HG02678 (cell line): Measurements from ENCODE around the gene SSH3.

Experiments
- ATAC-seq: cut with Tn5 transposase; IDR thresholded peaks from one replicate; pipeline ENCODE4 v1.9.1; 2021; ENCODE audit warnings: mild to moderate bottlenecking, moderate library complexity; ENCODE audit not compliant: unreplicated experiment

The SSH3 gene

GRCh38 chr11:67279589-67280340 is 23.6 kb upstream of the SSH3 start:
- ATAC-seq, result no peak

GRCh38 chr11:67280341-67280787 is 23.0 kb upstream of the SSH3 start:
- no peak for ATAC-seq

- no peak for ATAC-seq
Observed at GRCh38 chr11:67280788-67281551, 22.4 kb upstream of the SSH3 start.

GRCh38 chr11:67281552-67282150 is 21.7 kb upstream of the SSH3 start:
- ATAC-seq, result no peak

- ATAC-seq, result no peak
Observed at GRCh38 chr11:67282155-67282875, 21.0 kb upstream of the SSH3 start.

- ATAC-seq, result no peak
Observed at GRCh38 chr11:67282876-67283371, 20.4 kb upstream of the SSH3 start.

- ATAC-seq, result no peak
Observed at GRCh38 chr11:67283481-67283963, 19.8 kb upstream of the SSH3 start.

- no peak for ATAC-seq
Observed at GRCh38 chr11:67284811-67285540, 18.4 kb upstream of the SSH3 start.

GRCh38 chr11:67285541-67286498 is 17.5 kb upstream of the SSH3 start:
- no peak for ATAC-seq

GRCh38 chr11:67286621-67287333 is 16.6 kb upstream of the SSH3 start:
- no peak for ATAC-seq

GRCh38 chr11:67287355-67288197 is 15.8 kb upstream of the SSH3 start:
- no peak for ATAC-seq

GRCh38 chr11:67288198-67288451 is 15.2 kb upstream of the SSH3 start:
- ATAC-seq, result no peak

- peak; percentile 64 for ATAC-seq
Observed at GRCh38 chr11:67288452-67289225, 14.7 kb upstream of the SSH3 start.

- ATAC-seq, result peak; percentile 49
Observed at GRCh38 chr11:67289226-67289650, 14.1 kb upstream of the SSH3 start, which contains the start of gene ANKRD13D. TSS of gene ANKRD13D (plus strand) at chr11:67289303. CDS start at chr11:67289461, 158 bp downstream.

- ATAC-seq, result no peak
Observed at GRCh38 chr11:67289651-67290479, 13.5 kb upstream of the SSH3 start.

- ATAC-seq, result no peak
Observed at GRCh38 chr11:67290801-67291200, 12.5 kb upstream of the SSH3 start.
